SKM-1 (cell line): ENCODE results near the gene GALNT15.

Experiments used
- DNase-seq: peaks from one replicate; lab custom pipeline; 2025; ENCODE audit not compliant: unreplicated experiment; lab: John Stamatoyannopoulos, UW

The GALNT15 gene

GRCh38 chr3:16222547-16222946, 48.1 kb downstream of the GALNT15 start:
- DNase-seq: no peak

- no peak for DNase-seq
Observed at GRCh38 chr3:16224325-16224724, 49.8 kb downstream of the GALNT15 start.

DNA sequence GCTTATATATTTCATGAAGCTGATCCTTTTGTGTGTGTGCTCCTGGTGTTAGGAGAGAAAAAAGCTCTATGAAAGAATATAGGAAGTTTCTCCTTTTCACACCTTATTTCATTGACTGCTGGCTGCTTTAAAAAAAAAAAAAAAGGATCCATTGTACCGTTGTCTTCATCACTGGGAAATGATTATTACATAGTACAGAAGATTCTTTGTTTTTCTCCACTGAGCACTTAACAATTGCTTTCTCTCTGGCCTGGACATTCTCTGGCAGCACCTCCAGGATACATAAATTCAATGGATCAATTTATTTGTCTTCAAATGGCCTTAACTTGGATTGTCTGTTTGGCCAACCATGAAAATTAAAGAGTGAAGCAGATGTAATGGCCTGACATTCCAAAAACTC, 53.1 kb downstream of the GALNT15 start:
- DNase-seq: no peak

DNA sequence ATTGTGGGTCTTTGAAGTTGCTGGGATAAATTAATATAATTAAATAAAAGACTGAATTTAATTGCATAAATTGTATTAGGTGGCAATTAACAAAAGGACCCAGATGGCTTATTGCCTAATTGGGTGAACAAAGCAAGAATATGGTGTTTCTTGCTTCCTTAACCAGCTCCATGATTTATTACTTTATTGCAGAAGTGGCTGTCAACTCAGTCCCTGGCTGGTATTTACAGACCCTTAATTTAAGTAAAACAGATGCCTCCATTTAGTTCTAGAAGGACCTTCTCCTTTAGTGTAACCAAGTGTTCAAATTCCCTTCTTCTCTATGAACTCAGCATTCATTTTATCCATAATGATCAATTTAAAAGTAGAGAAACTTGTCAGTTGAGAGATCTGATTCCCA, 55.2 kb downstream of the GALNT15 start:
- DNase-seq: no peak

- DNase-seq: no peak
Observed at GRCh38 chr3:16231983-16232382, 57.5 kb downstream of the GALNT15 start.

- DNase-seq: no peak
Observed at GRCh38 chr3:16233806-16234205, 59.3 kb downstream of the GALNT15 start.

GRCh38 chr3:16234281-16234680, 59.8 kb downstream of the GALNT15 start:
- DNase-seq: no peak

- no peak for DNase-seq
Observed at GRCh38 chr3:16236030-16236639, 61.7 kb downstream of the GALNT15 start.

DNA sequence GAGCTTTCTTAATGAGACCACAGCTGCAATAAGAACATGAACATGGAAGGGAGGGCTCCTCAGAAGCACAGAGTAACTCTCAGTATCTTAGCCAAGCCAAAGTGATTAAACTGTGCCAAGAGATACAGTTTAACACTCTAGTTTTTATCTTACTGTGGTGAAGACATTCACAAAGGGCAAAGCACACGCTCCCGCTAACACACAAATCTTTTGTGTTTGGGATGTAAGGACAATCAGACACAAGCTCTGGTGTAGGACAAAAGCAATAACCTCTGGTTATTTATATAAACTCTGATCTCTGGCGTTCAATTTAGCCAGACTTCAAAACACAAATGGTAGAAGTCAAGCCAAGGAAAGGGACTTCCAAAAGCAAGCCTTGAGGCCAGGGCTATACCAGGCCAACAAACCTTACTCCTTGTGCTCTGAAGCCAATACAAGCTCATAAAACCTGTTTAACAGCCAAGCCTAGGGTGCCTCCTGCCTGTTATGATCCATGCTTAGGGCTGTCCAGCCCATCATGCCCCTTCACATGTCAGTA, 62.4 kb downstream of the GALNT15 start:
- DNase-seq: no peak

DNA sequence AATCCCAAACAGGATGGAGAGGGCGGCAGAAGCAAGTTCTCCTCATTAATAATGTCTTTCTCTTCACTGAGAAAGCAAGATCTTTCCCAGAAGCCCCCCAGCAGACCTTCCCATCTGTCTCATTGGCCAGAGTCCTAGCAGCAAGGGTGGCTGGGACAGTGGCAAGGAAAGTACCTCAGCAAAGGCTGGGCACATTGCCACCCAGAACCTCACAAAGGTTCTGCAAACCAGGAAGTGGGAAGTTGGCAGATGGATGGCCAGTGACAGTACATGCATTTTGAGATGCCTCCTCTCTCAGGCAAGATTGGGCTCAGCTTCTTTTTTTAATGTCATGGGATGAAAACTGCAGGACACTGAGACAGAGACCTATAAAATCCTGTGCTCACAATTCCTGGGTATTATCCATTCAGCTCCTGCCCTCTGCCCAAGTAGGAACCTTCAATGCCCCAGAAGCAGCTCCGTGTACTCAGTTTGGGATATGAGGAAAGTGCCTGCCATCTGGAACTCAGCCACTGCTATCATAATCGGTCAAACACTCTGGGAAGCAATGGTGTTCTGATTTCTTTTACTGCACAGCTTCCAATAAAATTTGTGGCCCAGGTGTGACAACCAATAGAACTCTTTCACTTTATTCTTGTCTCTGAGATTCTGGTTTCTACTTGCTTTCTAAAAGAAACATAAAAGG, 64.7 kb downstream of the GALNT15 start:
- DNase-seq: no peak

DNA sequence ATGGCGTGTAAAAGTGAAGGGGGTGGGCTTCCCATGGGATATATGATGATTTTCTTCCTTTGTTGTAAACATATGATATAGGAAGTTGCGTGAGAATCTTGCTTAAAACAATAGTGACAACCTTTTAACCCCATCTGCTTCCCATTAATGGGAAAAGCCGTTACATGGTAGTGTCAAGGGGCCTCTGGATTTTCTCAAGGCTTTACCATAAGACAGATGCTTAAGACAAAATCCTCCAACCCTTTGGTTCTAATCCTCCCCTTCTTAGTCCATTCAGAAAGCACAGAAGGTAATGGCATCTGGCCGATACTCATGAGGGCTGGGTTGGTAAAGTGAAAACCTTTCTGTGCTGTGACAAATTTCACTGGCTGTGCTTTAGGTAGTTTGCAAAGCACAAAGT, 65.3 kb downstream of the GALNT15 start:
- no peak for DNase-seq

GRCh38 chr3:16240229-16241023, 65.9 kb downstream of the GALNT15 start:
- no peak for DNase-seq

DNA sequence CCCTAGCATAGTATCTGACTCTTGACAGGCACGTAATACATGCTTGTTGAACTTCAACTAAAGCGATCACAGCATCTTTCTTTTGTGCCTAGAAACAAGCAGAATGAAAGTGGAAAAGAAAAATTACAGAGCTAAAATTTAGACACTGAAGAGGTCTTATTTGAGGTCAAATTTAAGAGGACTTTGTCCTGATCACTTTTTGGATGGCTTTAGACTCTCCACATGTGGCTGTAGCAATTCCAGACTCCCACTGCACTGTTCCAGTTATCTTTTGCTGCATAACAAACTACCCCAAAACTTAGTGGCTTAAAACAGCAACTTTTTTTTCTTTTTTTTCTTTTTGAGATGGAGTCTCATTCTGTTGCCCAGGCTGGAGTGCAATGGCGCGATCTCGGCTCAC, 66.7 kb downstream of the GALNT15 start:
- no peak for DNase-seq

DNA sequence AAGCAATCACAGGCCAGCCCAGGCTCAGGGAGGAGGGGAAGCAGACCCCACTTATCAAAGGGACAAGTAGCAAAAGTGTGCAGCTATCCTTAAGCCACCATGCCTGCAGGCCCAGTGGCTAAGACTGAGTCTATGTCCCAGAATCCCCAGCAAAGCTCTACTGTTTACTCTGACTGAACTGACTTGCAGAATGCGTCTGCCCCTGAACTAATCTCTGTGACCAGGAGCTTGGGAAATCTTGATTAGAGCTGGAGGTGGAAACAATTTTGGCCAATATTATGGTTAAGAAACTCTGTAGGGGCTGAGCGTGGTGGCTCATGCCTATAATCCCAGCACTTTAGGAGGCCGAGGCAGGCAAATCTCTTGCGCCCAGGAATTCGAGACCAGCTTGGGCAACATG, 67.7 kb downstream of the GALNT15 start:
- no peak for DNase-seq

- DNase-seq: no peak
Observed at GRCh38 chr3:16243706-16244490, 69.4 kb downstream of the GALNT15 start.

GRCh38 chr3:16245609-16246008, 71.1 kb downstream of the GALNT15 start:
- DNase-seq: no peak

- peak; percentile 79 for DNase-seq
Observed at GRCh38 chr3:16247282-16248061, 73.0 kb downstream of the GALNT15 start.

DNA sequence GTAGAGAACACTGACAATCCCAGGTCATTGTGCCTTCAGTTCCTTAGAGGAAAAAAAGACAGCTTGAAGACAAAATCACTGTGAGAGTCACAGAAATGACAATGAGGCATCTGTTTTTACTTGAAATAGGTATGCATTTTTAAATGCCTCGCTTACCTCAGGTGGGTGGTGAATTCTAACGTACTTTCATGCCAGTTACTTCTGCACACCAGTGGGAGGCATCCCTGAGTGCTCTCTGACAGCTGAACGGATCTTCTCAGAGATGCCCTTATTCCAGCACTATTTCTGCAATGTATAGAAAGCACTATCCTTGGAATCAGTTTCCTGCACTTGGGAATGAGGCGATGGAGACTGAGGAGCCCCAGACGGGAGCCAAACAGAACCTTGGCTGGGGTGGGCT, 74.1 kb downstream of the GALNT15 start:
- no peak for DNase-seq

- DNase-seq: no peak
Observed at GRCh38 chr3:16249336-16249735, 74.9 kb downstream of the GALNT15 start.

DNA sequence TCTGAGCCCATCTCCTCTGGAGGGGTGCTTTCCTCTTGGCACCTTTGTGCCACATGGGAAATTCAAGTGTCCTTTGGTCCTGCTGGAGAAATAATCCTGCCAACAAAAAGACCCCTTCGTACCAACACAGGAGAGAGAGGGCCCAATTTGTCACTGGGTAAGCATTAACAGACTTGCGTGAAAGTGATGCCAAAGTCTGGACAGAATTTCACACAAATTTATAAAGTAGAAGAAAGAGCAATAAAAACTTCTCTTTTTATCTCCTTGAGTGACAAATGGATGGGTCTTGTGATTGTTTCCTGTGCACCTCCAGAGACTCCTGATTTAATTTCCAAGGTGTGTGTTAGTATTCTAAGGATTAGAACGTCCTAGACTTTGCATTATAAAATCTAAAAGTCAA, 75.4 kb downstream of the GALNT15 start:
- no peak for DNase-seq
